HuH-7 (cell line): ENCODE results near the gene RBMS3.

Experiments used
- DNase-seq: peaks from one replicate; pipeline ENCODE4 v3.0.0; 2011; ENCODE audit warnings: low spot score

Gene RBMS3

GRCh38 chr3:29525254-29525881 lies 244.5 kb downstream of the RBMS3 start:
- DNase-seq = no peak

GRCh38 chr3:29527246-29527645 lies 246.4 kb downstream of the RBMS3 start:
- DNase-seq = no peak

- DNase-seq = no peak
Observed at GRCh38 chr3:29531644-29532043, 250.8 kb downstream of the RBMS3 start.

GRCh38 chr3:29532473-29532872 lies 251.6 kb downstream of the RBMS3 start:
- DNase-seq = no peak

- no peak for DNase-seq
Observed at GRCh38 chr3:29534006-29534405, 253.1 kb downstream of the RBMS3 start.

GRCh38 chr3:29536016-29536758 lies 255.3 kb downstream of the RBMS3 start:
- no peak for DNase-seq

- DNase-seq = no peak
Observed at GRCh38 chr3:29537889-29538609, 257.2 kb downstream of the RBMS3 start.

GRCh38 chr3:29538610-29538958 lies 257.7 kb downstream of the RBMS3 start:
- DNase-seq = no peak

- no peak for DNase-seq
Observed at GRCh38 chr3:29540544-29540943, 259.7 kb downstream of the RBMS3 start.

GRCh38 chr3:29544701-29545363 lies 264.0 kb downstream of the RBMS3 start:
- DNase-seq = no peak

GRCh38 chr3:29545615-29546014 lies 264.7 kb downstream of the RBMS3 start:
- no peak for DNase-seq

GRCh38 chr3:29552051-29552450 lies 271.2 kb downstream of the RBMS3 start:
- no peak for DNase-seq

- DNase-seq = no peak
Observed at GRCh38 chr3:29554566-29554965, 273.7 kb downstream of the RBMS3 start.

- no peak for DNase-seq
Observed at GRCh38 chr3:29555590-29555989, 274.7 kb downstream of the RBMS3 start.

GRCh38 chr3:29557186-29557585 lies 276.3 kb downstream of the RBMS3 start:
- DNase-seq = no peak

- DNase-seq = no peak
Observed at GRCh38 chr3:29557825-29558224, 277.0 kb downstream of the RBMS3 start.

GRCh38 chr3:29559741-29560465 lies 279.0 kb downstream of the RBMS3 start:
- no peak for DNase-seq

- DNase-seq = no peak
Observed at GRCh38 chr3:29561651-29562149, 280.8 kb downstream of the RBMS3 start.

- peak; percentile 15 for DNase-seq
Observed at GRCh38 chr3:29565236-29565635, 284.4 kb downstream of the RBMS3 start.

GRCh38 chr3:29567501-29567900 lies 286.6 kb downstream of the RBMS3 start:
- DNase-seq = no peak

- no peak for DNase-seq
Observed at GRCh38 chr3:29568355-29568754, 287.5 kb downstream of the RBMS3 start.

GRCh38 chr3:29576181-29576580 lies 295.3 kb downstream of the RBMS3 start:
- no peak for DNase-seq
